Cardiac muscle cell (in vitro differentiated cells and primary cell): ENCODE results near the gene ZCCHC10. TPM values are rescaled to one million over a fixed set of nuclear protein-coding genes. Genes with fewer than 3 reads are reported as not detected.
"Not testable (repeated sequence)": the region's sequence is repeated elsewhere in the genome, so short reads cannot be mapped to it uniquely, and the experiment has no call there.

Experiments used
- DNase-seq, 2 donors: peaks; one replicate each; pipeline versions ENCODE4 v3.0.0 to v3.0.0-alpha.2; 2010 to 2017; ENCODE audit warnings: low read depth in 1 of 2, low spot score in 1 of 2
- H3K27ac ChIP-seq: fragments of 200-600 bp; sonication (generic); 2 replicates; pipeline ENCODE4 v1.5.1; 2016
- H3K27me3 ChIP-seq: fragments of 200-600 bp; sonication (generic); 2 replicates; pipeline ENCODE4 v1.6.0; 2016; ENCODE audit warnings: control low read depth
- H3K36me3 ChIP-seq: fragments of 200-600 bp; sonication (generic); 2 replicates; pipeline ENCODE4 v1.5.1; 2016; ENCODE audit warnings: control low read depth
- H3K4me1 ChIP-seq: fragments of 200-600 bp; sonication (generic); 2 replicates; pipeline ENCODE4 v1.8.1; 2017; ENCODE audit warnings: low read depth, mild to moderate bottlenecking, mixed run types
- H3K4me3 ChIP-seq: fragments of 200-600 bp; sonication (generic); 2 replicates; pipeline ENCODE4 v1.5.1; 2016; ENCODE audit warnings: mild to moderate bottlenecking
- H3K9me3 ChIP-seq: fragments of 200-600 bp; sonication (generic); 2 replicates; pipeline ENCODE4 v1.5.1; 2017; ENCODE audit warnings: low read depth, mild to moderate bottlenecking, control low read depth
- polyA plus RNA-seq: library from polyadenylated mRNA; unstranded; fragments of >200 nt; fragmentation: Nextera tagmentation; extraction: Ambion mirVana; gene quantifications from 2 replicates; pipeline ENCODE4 v1.2.1, GENCODE V29; 2016
- total RNA-seq: library from RNA; depleted of rRNA; stranded (reverse); fragments of >200 nt; gene quantifications from 2 replicates; pipeline ENCODE4 v1.2.3, GENCODE V29; 2016
- TF ChIP-seq, protein P1 (sequence below): IDR thresholded peaks from 2 replicates; pipeline ENCODE4 v1.5.1; 2012; ENCODE audit warnings: low read depth, mild to moderate bottlenecking, low read length

The ZCCHC10 gene
- total and polyA plus RNA-seq, 2 experiments from 2014 or later = 7.8 to 34.8 TPM

DNA sequence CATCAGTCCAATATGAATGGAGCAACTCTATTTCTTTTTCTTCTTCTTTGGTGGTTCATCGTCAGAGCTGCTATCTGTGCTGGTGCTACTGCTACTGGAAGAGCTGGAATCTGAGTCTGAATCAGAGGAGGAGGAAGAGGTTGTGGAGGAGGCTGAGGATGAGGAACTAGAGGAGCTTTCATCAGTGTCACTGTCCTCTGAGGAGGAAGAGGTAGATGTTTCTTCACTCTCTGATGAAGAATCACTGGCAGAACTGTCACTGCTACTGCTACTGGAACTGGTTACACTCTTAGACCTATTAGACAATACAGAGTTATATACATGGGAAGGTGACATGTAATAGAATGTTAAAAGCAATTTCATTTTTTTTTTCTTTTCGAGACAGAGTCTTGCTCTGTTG, 27.8 kb downstream of the ZCCHC10 start:
- Histone ChIP-seq H3K4me1 (no peaks in the 10 kb centered on the region), H3K9me3 (no peaks in the 10 kb centered on the region), H3K27ac (no peak overlapping the region), H3K36me3 (no peaks in the 10 kb centered on the region), H3K4me3 (no peak overlapping the region), H3K27me3 (no peaks in the 10 kb centered on the region)
- TF ChIP-seq, protein P1, sequence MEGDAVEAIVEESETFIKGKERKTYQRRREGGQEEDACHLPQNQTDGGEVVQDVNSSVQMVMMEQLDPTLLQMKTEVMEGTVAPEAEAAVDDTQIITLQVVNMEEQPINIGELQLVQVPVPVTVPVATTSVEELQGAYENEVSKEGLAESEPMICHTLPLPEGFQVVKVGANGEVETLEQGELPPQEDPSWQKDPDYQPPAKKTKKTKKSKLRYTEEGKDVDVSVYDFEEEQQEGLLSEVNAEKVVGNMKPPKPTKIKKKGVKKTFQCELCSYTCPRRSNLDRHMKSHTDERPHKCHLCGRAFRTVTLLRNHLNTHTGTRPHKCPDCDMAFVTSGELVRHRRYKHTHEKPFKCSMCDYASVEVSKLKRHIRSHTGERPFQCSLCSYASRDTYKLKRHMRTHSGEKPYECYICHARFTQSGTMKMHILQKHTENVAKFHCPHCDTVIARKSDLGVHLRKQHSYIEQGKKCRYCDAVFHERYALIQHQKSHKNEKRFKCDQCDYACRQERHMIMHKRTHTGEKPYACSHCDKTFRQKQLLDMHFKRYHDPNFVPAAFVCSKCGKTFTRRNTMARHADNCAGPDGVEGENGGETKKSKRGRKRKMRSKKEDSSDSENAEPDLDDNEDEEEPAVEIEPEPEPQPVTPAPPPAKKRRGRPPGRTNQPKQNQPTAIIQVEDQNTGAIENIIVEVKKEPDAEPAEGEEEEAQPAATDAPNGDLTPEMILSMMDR = no peak
- no peak for DNase-seq

DNA sequence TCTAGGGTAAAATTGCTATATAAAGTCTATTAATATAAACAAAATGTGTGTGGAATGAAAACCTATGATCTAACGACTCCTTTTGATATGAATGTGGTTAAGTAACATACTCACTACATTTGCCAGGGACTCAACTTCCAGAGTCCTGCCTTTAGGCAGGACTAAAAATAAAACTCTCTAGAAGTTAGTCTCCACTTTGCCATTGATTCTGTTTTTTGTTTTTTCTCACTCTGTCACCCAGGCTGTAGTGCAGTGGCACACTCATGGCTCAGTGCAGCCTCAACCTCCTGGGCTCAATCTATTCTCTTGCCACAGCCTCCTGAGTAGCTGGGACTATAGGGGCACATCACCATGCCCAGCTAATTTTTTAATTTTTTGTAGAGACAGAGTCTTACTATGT, 30.0 kb downstream of the ZCCHC10 start:
- H3K27ac ChIP-seq = peak overlapping the region; percentile 43
- TF ChIP-seq, protein P1 = no peak
- DNase-seq = peak in 1 of 2 donors; percentile 0
- no peaks in the 10 kb centered on the region for H3K27me3 ChIP-seq
- no peaks in the 10 kb centered on the region for H3K4me1 ChIP-seq
- no peak overlapping the region for H3K4me3 ChIP-seq
- H3K9me3 ChIP-seq = no peaks in the 10 kb centered on the region
- no peaks in the 10 kb centered on the region for H3K36me3 ChIP-seq

DNA sequence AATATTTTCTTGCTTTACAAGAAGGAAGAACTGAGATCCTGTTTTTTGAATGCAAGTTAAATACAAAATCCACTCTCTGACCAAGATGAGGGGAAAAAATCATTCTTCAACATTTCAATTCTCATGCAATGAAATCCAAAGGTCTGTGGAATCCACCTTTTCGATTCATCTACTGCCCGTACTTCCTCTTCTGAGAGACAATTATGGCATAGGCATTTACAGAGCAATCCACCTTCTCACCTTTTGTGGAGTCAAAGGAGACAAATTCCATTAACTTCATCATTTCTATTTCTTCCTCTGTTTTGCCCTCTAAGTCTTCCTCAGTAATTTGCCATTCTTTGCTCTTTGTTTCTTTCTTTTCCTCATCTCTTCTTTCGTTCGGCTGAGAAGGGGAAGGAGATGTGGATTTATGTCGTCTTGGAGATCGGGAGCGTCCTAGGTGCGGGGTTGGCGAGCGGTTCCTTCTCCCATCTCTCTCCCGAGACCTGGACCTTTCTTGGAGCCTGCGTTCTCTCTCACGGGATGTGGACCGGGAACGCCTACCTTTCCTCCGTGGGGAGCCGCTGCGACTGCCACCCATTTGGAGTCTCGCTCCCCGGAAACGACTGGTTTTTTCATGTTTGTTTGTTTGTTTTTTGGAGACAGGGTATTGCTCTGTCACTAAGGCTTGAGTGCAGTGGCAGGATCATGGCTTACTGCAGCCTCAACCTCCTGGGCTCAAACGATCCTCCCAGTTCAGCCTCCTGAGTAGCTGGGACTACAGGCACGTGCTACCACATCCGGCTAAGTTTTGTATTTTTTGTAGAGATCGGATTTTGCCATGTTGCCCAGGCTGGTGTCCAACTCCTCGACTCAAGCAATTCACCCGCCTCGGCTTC, 38.6 kb downstream of the ZCCHC10 start:
- no peaks in the 10 kb centered on the region for H3K27me3 ChIP-seq
- H3K4me3 ChIP-seq = no peak overlapping the region
- DNase-seq = no peak
- H3K9me3 ChIP-seq = no peaks in the 10 kb centered on the region
- TF ChIP-seq, protein P1 = no peak
- no peaks in the 10 kb centered on the region for H3K4me1 ChIP-seq
- no peaks in the 10 kb centered on the region for H3K36me3 ChIP-seq
- H3K27ac ChIP-seq = no peak overlapping the region

DNA sequence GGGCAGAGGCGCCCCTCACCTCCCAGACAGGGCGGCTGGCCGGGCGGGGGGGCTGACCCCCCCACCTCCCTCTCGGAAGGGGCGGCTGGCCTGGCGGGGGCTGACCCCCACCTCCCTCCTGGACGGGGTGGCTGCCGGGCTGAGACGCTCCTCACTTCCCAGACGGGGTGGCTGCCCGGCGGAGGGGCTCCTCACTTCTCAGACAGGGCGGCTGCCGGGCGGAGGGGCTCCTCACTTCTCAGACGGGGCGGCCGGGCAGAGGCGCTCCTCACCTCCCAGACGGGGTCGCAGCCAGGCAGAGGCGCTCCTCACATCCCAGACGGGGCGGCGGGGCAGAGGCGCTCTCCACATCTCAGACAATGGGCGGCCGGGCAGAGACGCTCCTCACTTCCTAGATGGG, 43.4 kb downstream of the ZCCHC10 start:
- not testable (repeated sequence) for H3K4me3 ChIP-seq, H3K36me3 ChIP-seq, H3K4me1 ChIP-seq, H3K27ac ChIP-seq, H3K9me3 ChIP-seq, H3K27me3 ChIP-seq, DNase-seq

DNA sequence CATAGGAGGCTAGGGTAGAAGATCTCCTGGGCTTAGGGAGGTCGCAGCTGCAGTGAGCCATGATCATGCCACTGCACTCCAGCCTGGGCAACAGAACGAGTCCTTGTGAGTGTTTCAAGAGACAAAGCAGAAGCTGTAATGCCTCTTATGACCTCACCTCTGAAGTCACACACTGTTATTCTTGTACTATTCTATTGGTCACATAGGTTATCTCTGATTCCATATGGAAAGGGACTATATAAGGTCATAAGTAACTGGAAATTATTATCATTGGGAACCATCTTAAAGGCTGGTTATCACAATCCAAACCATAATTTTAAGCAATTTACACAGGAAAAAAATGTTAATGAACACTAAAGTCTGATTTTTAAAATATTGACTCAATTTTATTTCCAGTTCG, 45.1 kb downstream of the ZCCHC10 start:
- H3K27me3 ChIP-seq = no peaks in the 10 kb centered on the region
- no peak overlapping the region for H3K27ac ChIP-seq
- no peaks in the 10 kb centered on the region for H3K9me3 ChIP-seq
- TF ChIP-seq, protein P1 = no peak
- no peaks in the 10 kb centered on the region for H3K4me1 ChIP-seq
- H3K36me3 ChIP-seq = no peaks in the 10 kb centered on the region
- DNase-seq = no peak
- H3K4me3 ChIP-seq = no peak overlapping the region

DNA sequence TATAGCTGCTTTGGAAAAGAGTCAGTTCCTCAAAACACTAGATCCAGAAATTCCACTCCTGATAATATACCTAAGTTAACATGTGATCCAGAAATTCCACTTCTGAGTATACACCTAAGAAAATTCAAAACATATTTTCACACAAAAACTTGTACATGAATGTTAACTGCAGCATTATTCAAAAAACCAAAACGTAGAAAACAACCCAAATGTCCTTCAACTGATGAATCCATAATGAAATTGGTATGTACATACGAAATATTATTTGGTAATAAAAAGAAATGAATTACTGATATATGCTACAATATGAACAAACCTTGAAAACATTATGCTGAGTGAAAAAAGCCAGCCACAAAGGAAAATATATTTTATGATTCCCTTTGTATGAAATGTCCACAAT, 46.4 kb downstream of the ZCCHC10 start:
- Histone ChIP-seq H3K27me3 (no peaks in the 10 kb centered on the region), H3K36me3 (no peaks in the 10 kb centered on the region), H3K9me3 (no peaks in the 10 kb centered on the region), H3K4me3 (no peak overlapping the region), H3K27ac (no peak overlapping the region), H3K4me1 (no peaks in the 10 kb centered on the region)
- TF ChIP-seq, protein P1 = no peak
- no peak for DNase-seq
